ENCODE results near the gene MICA.
"Not testable (repeated sequence)": the region's sequence is repeated elsewhere in the genome, so short reads cannot be mapped to it uniquely, and the experiment has no call there.

Gene MICA

GRCh38 chr6:31414148-31414770, 10.9 kb downstream of the MICA start:
- not testable (repeated sequence) for DNase-seq

GRCh38 chr6:31414771-31415265, 11.4 kb downstream of the MICA start:
- DNase-seq: no peak

- DNase-seq: no peak
Measured at GRCh38 chr6:31416394-31417014, 13.1 kb downstream of the MICA start.

- DNase-seq: no peak
Measured at GRCh38 chr6:31418251-31418650, 14.9 kb downstream of the MICA start.

- no peak for DNase-seq
Measured at GRCh38 chr6:31419842-31420241, 16.4 kb downstream of the MICA start.

- no peak for DNase-seq
Measured at GRCh38 chr6:31420546-31420945, 17.2 kb downstream of the MICA start.

GRCh38 chr6:31422587-31422986, 19.2 kb downstream of the MICA start:
- DNase-seq: no peak

- DNase-seq: no peak
Measured at GRCh38 chr6:31423550-31423949, 20.2 kb downstream of the MICA start.

- DNase-seq: no peak
Measured at GRCh38 chr6:31426395-31427354, 23.3 kb downstream of the MICA start.

GRCh38 chr6:31430449-31430848, 27.1 kb downstream of the MICA start:
- no peak for DNase-seq

- DNase-seq: not testable (repeated sequence)
Measured at GRCh38 chr6:31435051-31435450, 31.7 kb downstream of the MICA start.

GRCh38 chr6:31438222-31438621, 34.8 kb downstream of the MICA start:
- DNase-seq: no peak

GRCh38 chr6:31438677-31439076, 35.3 kb downstream of the MICA start:
- DNase-seq: no peak

GRCh38 chr6:31441365-31442267, 38.2 kb downstream of the MICA start:
- DNase-seq: peak; percentile 80

GRCh38 chr6:31446481-31446880, 43.1 kb downstream of the MICA start:
- DNase-seq: no peak

- DNase-seq: not testable (repeated sequence)
Measured at GRCh38 chr6:31446999-31447789, 43.8 kb downstream of the MICA start.

- no peak for DNase-seq
Measured at GRCh38 chr6:31450751-31451150, 47.4 kb downstream of the MICA start.

- no peak for DNase-seq
Measured at GRCh38 chr6:31452859-31453258, 49.5 kb downstream of the MICA start.

- DNase-seq: no peak
Measured at GRCh38 chr6:31453259-31453658, 49.9 kb downstream of the MICA start.

GRCh38 chr6:31459864-31460263, 56.5 kb downstream of the MICA start:
- not testable (repeated sequence) for DNase-seq

GRCh38 chr6:31460361-31461025, 57.1 kb downstream of the MICA start:
- DNase-seq: no peak

Data from effector CD4-positive, alpha-beta T cell (primary cell).